AG04450 (cell line): ENCODE results near the gene DYRK2. TPM values are rescaled to one million over a fixed set of nuclear protein-coding genes. Genes with fewer than 3 reads are reported as not detected.

ENCODE experiments used
- CTCF ChIA-PET: fragments of 300-600, 350-600 bp; formaldehyde crosslinking; extraction: SDS; loops from one replicate; lab custom pipeline; 2022; ENCODE audit warnings: antibody characterized with exemption, inconsistent platforms; lab: Charles Lee
- POLR2A ChIA-PET: fragments of 350-600 bp; formaldehyde crosslinking; extraction: SDS; loops from one replicate; lab custom pipeline; 2021; ENCODE audit warnings: antibody characterized with exemption, inconsistent platforms; lab: Yijun Ruan, JAX
- DNase-seq: peaks from one replicate; pipeline ENCODE4 v3.0.0-alpha.2; 2011; ENCODE audit warnings: low read depth, low spot score
- H3K27ac ChIP-seq: one replicate; pipeline ENCODE4 v1.5.1; 2012; ENCODE audit warnings: low read depth, low read length, control low read depth
- H3K27me3 ChIP-seq: one replicate; pipeline ENCODE4 v1.6.0; 2012; ENCODE audit warnings: low read length; ENCODE audit not compliant: control insufficient read depth, insufficient read depth
- H3K4me3 ChIP-seq: 2 replicates; pipeline ENCODE4 v1.5.1; 2011; ENCODE audit warnings: mild to moderate bottlenecking, low read depth, low read length, control low read depth
- H3K9me3 ChIP-seq: 2 replicates; pipeline ENCODE4 v1.5.1; 2012; ENCODE audit warnings: low read length; ENCODE audit not compliant: control insufficient read depth, insufficient read depth
- CTCF ChIP-seq: IDR thresholded peaks from 2 replicates; pipeline ENCODE4 v1.5.1; 2011; ENCODE audit warnings: low read depth, low read length, control low read depth, inconsistent platforms
- polyA plus RNA-seq: library from polyadenylated mRNA; depleted of rRNA; stranded (reverse); fragments of >200 nt; gene quantifications from 2 replicates; pipeline ENCODE4 v1.2.3, GENCODE V29; 2011

Gene DYRK2
- polyA plus RNA-seq, 1 experiment = 15.3 TPM

- Histone ChIP-seq H3K27ac (no peak overlapping the region), H3K9me3 (no peaks in the 10 kb centered on the region), H3K4me3 (no peak overlapping the region), H3K27me3 (no peaks in the 10 kb centered on the region)
- CTCF ChIA-PET = no interaction called here
- no peak for DNase-seq
- POLR2A ChIA-PET = no interaction called here
- TF ChIP-seq CTCF = no peak
Observed at GRCh38 chr12:67691220-67691619, 42.7 kb downstream of the DYRK2 start.

GRCh38 chr12:67692135-67692534 lies 43.6 kb downstream of the DYRK2 start:
- ChIA-PET POLR2A (no interaction called here), CTCF (no interaction called here)
- TF ChIP-seq CTCF = no peak

GRCh38 chr12:67692966-67693365 lies 44.4 kb downstream of the DYRK2 start:
- CTCF ChIA-PET = no interaction called here
- POLR2A ChIA-PET = no interaction called here
- DNase-seq = no peak
- no peak for TF ChIP-seq CTCF
- Histone ChIP-seq H3K9me3 (no peaks in the 10 kb centered on the region), H3K27ac (no peak overlapping the region), H3K27me3 (no peaks in the 10 kb centered on the region), H3K4me3 (no peak overlapping the region)

More at GRCh38 chr12:67692135-67692534, 43.6 kb downstream of the DYRK2 start:
- Histone ChIP-seq H3K27ac (no peak overlapping the region), H3K9me3 (no peaks in the 10 kb centered on the region), H3K4me3 (no peak overlapping the region), H3K27me3 (no peaks in the 10 kb centered on the region)
- no peak for DNase-seq

- POLR2A ChIA-PET = no interaction called here
- CTCF ChIA-PET = interaction anchor here (0.6 to 0.7 kb wide), 3 partner anchors 26 to 338 kb away, joined by 3 to 5 read pairs (median 3); no protein-coding TSS in a partner anchor
- Histone ChIP-seq H3K27me3 (no peaks in the 10 kb centered on the region), H3K27ac (no peak overlapping the region), H3K4me3 (no peak overlapping the region), H3K9me3 (no peaks in the 10 kb centered on the region)
- no peak for DNase-seq
- no peak for TF ChIP-seq CTCF
Observed at GRCh38 chr12:67693894-67694293, 45.3 kb downstream of the DYRK2 start.

GRCh38 chr12:67694306-67694900 lies 45.9 kb downstream of the DYRK2 start:
- no peak for DNase-seq
- no peak for TF ChIP-seq CTCF
- Histone ChIP-seq H3K27me3 (no peaks in the 10 kb centered on the region), H3K9me3 (no peaks in the 10 kb centered on the region), H3K4me3 (no peak overlapping the region), H3K27ac (no peak overlapping the region)
- CTCF ChIA-PET = interaction anchor here (0.6 to 0.7 kb wide), 3 partner anchors 27 to 338 kb away, joined by 3 to 5 read pairs (median 3); no protein-coding TSS in a partner anchor
- POLR2A ChIA-PET = no interaction called here
